Mesendoderm (in vitro differentiated cells): Measurements from ENCODE around the gene ANGPTL2.
A peak's percentile ranks its signal among the peaks of the same experiment; 100 is the strongest.

Experiments used
- DNase-seq: peaks from one replicate; pipeline ENCODE4 v3.0.0; 2013
- H2AK5ac ChIP-seq: 2 replicates; pipeline ENCODE4 v1.6.1; 2013; ENCODE audit warnings: low read length, inconsistent platforms
- H2BK120ac ChIP-seq: 2 replicates; pipeline ENCODE4 v1.6.1; 2013; ENCODE audit warnings: low read depth, mild to moderate bottlenecking, low read length, moderate library complexity, mixed read lengths
- H2BK15ac ChIP-seq: replicated peaks from 2 replicates; pipeline ENCODE4 v1.6.1; 2013; ENCODE audit warnings: low read depth, mild to moderate bottlenecking, moderate library complexity
- H2BK5ac ChIP-seq: 2 replicates; pipeline ENCODE4 v1.6.1; 2013; ENCODE audit warnings: low read length, inconsistent platforms
- H3K18ac ChIP-seq: 2 replicates; pipeline ENCODE4 v1.6.1; 2013; ENCODE audit warnings: mild to moderate bottlenecking, low read length, mixed read lengths
- H3K23ac ChIP-seq: one replicate; pipeline ENCODE4 v1.6.1; 2013; ENCODE audit warnings: low read length
- H3K27ac ChIP-seq: 2 replicates; pipeline ENCODE4 v1.5.1; 2013; ENCODE audit warnings: low read depth, mild to moderate bottlenecking, inconsistent platforms, low read length, moderate library complexity
- H3K27me3 ChIP-seq: 2 replicates; pipeline ENCODE4 v1.6.1; 2013; ENCODE audit warnings: low read length, control low read depth, mild to moderate bottlenecking, inconsistent platforms; ENCODE audit not compliant: insufficient read depth, poor library complexity
- H3K36me3 ChIP-seq: 2 replicates; pipeline ENCODE4 v1.6.1; 2013; ENCODE audit warnings: low read length, inconsistent platforms; ENCODE audit not compliant: control insufficient read depth, insufficient read depth
- H3K4ac ChIP-seq: one replicate; pipeline ENCODE4 v1.6.1; 2013; ENCODE audit warnings: low read depth, mild to moderate bottlenecking, low read length, moderate library complexity
- H3K4me1 ChIP-seq: 2 replicates; pipeline ENCODE4 v1.6.1; 2013; ENCODE audit warnings: low read depth, low read length, inconsistent platforms; ENCODE audit not compliant: control insufficient read depth
- H3K4me2 ChIP-seq: 2 replicates; pipeline ENCODE4 v1.6.1; 2013; ENCODE audit warnings: low read length
- H3K4me3 ChIP-seq: 2 replicates; pipeline ENCODE4 v1.5.1; 2013; ENCODE audit warnings: mild to moderate bottlenecking, low read length
- H3K56ac ChIP-seq: one replicate; pipeline ENCODE4 v1.6.1; 2013; ENCODE audit warnings: low read length
- H3K79me1 ChIP-seq: 2 replicates; pipeline ENCODE4 v1.6.1; 2013; ENCODE audit warnings: low read length, inconsistent platforms
- H3K79me2 ChIP-seq: 2 replicates; pipeline ENCODE4 v1.6.1; 2013; ENCODE audit warnings: mild to moderate bottlenecking, low read length; ENCODE audit not compliant: control insufficient read depth, insufficient read depth
- H3K9ac ChIP-seq: 2 replicates; pipeline ENCODE4 v1.6.1; 2013; ENCODE audit warnings: low read length, inconsistent platforms
- H4K5ac ChIP-seq: one replicate; pipeline ENCODE4 v1.6.1; 2013; ENCODE audit warnings: low read length
- H4K8ac ChIP-seq: one replicate; pipeline ENCODE4 v1.6.1; 2013; ENCODE audit warnings: low read depth, mild to moderate bottlenecking, control low read depth, low read length, moderate library complexity
- WGBS: extraction: QIAGEN DNeasy Blood & Tissue Kit; methylation state at CpG from one replicate; pipeline ENCODE4 v1.1.7; 2013; ENCODE audit warnings: low lambda C conversion rate, missing lambda C conversion rate; ENCODE audit not compliant: insufficient coverage; ENCODE audit errors: extremely low coverage; 5-methylcytosine and 5-hydroxymethylcytosine counted together

The ANGPTL2 gene

GRCh38 chr9:127077644-127077946, 44.8 kb downstream of the ANGPTL2 start:
- peak; percentile 17 for DNase-seq
- H3K4me2 ChIP-seq: no peak overlapping the region
- no peak overlapping the region for H3K4me3 ChIP-seq
- H3K56ac ChIP-seq: peak overlapping the region; percentile 25
- H3K27ac ChIP-seq: no peak overlapping the region
- no peak overlapping the region for H3K4ac ChIP-seq
- H3K9ac ChIP-seq: no peak overlapping the region
- no peak overlapping the region for H2BK15ac ChIP-seq
- no peak overlapping the region for H3K18ac ChIP-seq
- no peaks in the 10 kb centered on the region for H3K36me3 ChIP-seq
- H2AK5ac ChIP-seq: no peak overlapping the region
- no peak overlapping the region for H2BK5ac ChIP-seq
- no peaks in the 10 kb centered on the region for H3K27me3 ChIP-seq
- no peak overlapping the region for H4K8ac ChIP-seq
- H2BK120ac ChIP-seq: no peak overlapping the region
- no peak overlapping the region for H3K23ac ChIP-seq
- H3K79me1 ChIP-seq: no peaks in the 10 kb centered on the region
- no peak overlapping the region for H4K5ac ChIP-seq
- WGBS: no CpG with 5 or more reads among the region's 2 CpGs
- no peaks in the 10 kb centered on the region for H3K79me2 ChIP-seq
- peaks cover 11% of the 10 kb centered on the region for H3K4me1 ChIP-seq

GRCh38 chr9:127076860-127077643, 45.4 kb downstream of the ANGPTL2 start:
- Histone ChIP-seq H3K23ac (no peak overlapping the region), H3K36me3 (no peaks in the 10 kb centered on the region), H2BK120ac (peak overlapping the region; percentile 56), H2BK15ac (no peak overlapping the region), H3K27ac (no peak overlapping the region), H3K27me3 (no peaks in the 10 kb centered on the region), H3K18ac (peak overlapping the region; percentile 12), H3K9ac (no peak overlapping the region), H4K8ac (no peak overlapping the region), H3K56ac (peak overlapping the region; percentile 35), H3K79me1 (no peaks in the 10 kb centered on the region), H3K4me1 (peaks cover 11% of the 10 kb centered on the region), H4K5ac (no peak overlapping the region), H3K4me2 (no peak overlapping the region), H2BK5ac (peak overlapping the region; percentile 41), H2AK5ac (peak overlapping the region; percentile 79), H3K79me2 (no peaks in the 10 kb centered on the region), H3K4ac (no peak overlapping the region), H3K4me3 (no peak overlapping the region)
- DNase-seq: peak; percentile 63
- no CpG with 5 or more reads among the region's 5 CpGs for WGBS

- Histone ChIP-seq H3K56ac (no peak overlapping the region), H3K27ac (no peak overlapping the region), H3K4ac (no peak overlapping the region), H3K4me1 (peaks cover 11% of the 10 kb centered on the region), H3K18ac (no peak overlapping the region), H3K4me3 (no peak overlapping the region), H3K27me3 (no peaks in the 10 kb centered on the region), H3K23ac (no peak overlapping the region), H2BK15ac (no peak overlapping the region), H2BK120ac (no peak overlapping the region), H3K79me1 (no peaks in the 10 kb centered on the region), H2AK5ac (no peak overlapping the region), H4K5ac (no peak overlapping the region), H3K79me2 (no peaks in the 10 kb centered on the region), H3K4me2 (no peak overlapping the region), H3K36me3 (no peaks in the 10 kb centered on the region), H2BK5ac (no peak overlapping the region), H4K8ac (no peak overlapping the region), H3K9ac (no peak overlapping the region)
- no CpG with 5 or more reads among the region's 2 CpGs for WGBS
- DNase-seq: peak; percentile 66
Observed at GRCh38 chr9:127075624-127076372, 46.6 kb downstream of the ANGPTL2 start.

GRCh38 chr9:127074561-127075548, 47.6 kb downstream of the ANGPTL2 start:
- Histone ChIP-seq H4K8ac (no peak overlapping the region), H3K4ac (no peak overlapping the region), H2BK15ac (no peak overlapping the region), H3K27me3 (no peaks in the 10 kb centered on the region), H3K79me2 (no peaks in the 10 kb centered on the region), H2BK5ac (no peak overlapping the region), H3K4me3 (no peak overlapping the region), H3K9ac (no peak overlapping the region), H3K4me2 (no peak overlapping the region), H3K27ac (no peak overlapping the region), H4K5ac (no peak overlapping the region), H3K56ac (no peak overlapping the region), H2AK5ac (no peak overlapping the region), H2BK120ac (no peak overlapping the region), H3K18ac (no peak overlapping the region), H3K4me1 (peaks cover 11% of the 10 kb centered on the region), H3K36me3 (no peaks in the 10 kb centered on the region), H3K23ac (no peak overlapping the region), H3K79me1 (no peaks in the 10 kb centered on the region)
- WGBS: no CpG with 5 or more reads among the region's 4 CpGs
- DNase-seq: no peak

- Histone ChIP-seq H3K79me1 (no peaks in the 10 kb centered on the region), H3K56ac (no peak overlapping the region), H3K4me1 (no peaks in the 10 kb centered on the region), H3K4ac (no peak overlapping the region), H2BK15ac (no peak overlapping the region), H4K5ac (no peak overlapping the region), H4K8ac (no peak overlapping the region), H3K23ac (no peak overlapping the region), H3K79me2 (no peaks in the 10 kb centered on the region), H2BK5ac (no peak overlapping the region), H3K36me3 (no peaks in the 10 kb centered on the region), H3K27ac (no peak overlapping the region), H3K27me3 (no peaks in the 10 kb centered on the region), H2AK5ac (no peak overlapping the region), H3K4me2 (no peak overlapping the region), H3K4me3 (no peak overlapping the region), H2BK120ac (no peak overlapping the region), H3K9ac (no peak overlapping the region), H3K18ac (no peak overlapping the region)
- no CpG with 5 or more reads among the region's 5 CpGs for WGBS
- DNase-seq: no peak
Observed at GRCh38 chr9:127067603-127068220, 54.7 kb downstream of the ANGPTL2 start.
